Central memory CD4-positive, alpha-beta T cell (primary cell): ENCODE measurements around the gene SHC2.
"Not testable (repeated sequence)": the region's sequence is repeated elsewhere in the genome, so short reads cannot be mapped to it uniquely, and the experiment has no call there.

Source experiments
- DNase-seq: peaks from one replicate; pipeline ENCODE4 v3.0.0; 2022

SHC2 gene

GRCh38 chr19:387777-388176, 73.1 kb downstream of the SHC2 start:
- DNase-seq, result no peak

- DNase-seq, result not testable (repeated sequence)
Measured at GRCh38 chr19:386632-387301, 74.1 kb downstream of the SHC2 start.

- not testable (repeated sequence) for DNase-seq
Measured at GRCh38 chr19:386189-386588, 74.6 kb downstream of the SHC2 start.

- DNase-seq, result no peak
Measured at GRCh38 chr19:384799-385169, 76.0 kb downstream of the SHC2 start.

GRCh38 chr19:383922-384798, 76.7 kb downstream of the SHC2 start:
- no peak for DNase-seq

- no peak for DNase-seq
Measured at GRCh38 chr19:383040-383439, 77.8 kb downstream of the SHC2 start.

- DNase-seq, result peak; percentile 62
Measured at GRCh38 chr19:382578-382977, 78.3 kb downstream of the SHC2 start.

GRCh38 chr19:381901-382300, 78.9 kb downstream of the SHC2 start:
- not testable (repeated sequence) for DNase-seq

- DNase-seq, result not testable (repeated sequence)
Measured at GRCh38 chr19:380618-381219, 80.1 kb downstream of the SHC2 start.

- DNase-seq, result no peak
Measured at GRCh38 chr19:379796-380195, 81.0 kb downstream of the SHC2 start.

GRCh38 chr19:378706-379105, 82.1 kb downstream of the SHC2 start:
- no peak for DNase-seq

- DNase-seq, result no peak
Measured at GRCh38 chr19:377801-378581, 82.8 kb downstream of the SHC2 start.

- DNase-seq, result no peak
Measured at GRCh38 chr19:376111-376470, 84.7 kb downstream of the SHC2 start.

GRCh38 chr19:375395-376110, 85.3 kb downstream of the SHC2 start:
- no peak for DNase-seq

- no peak for DNase-seq
Measured at GRCh38 chr19:374886-375235, 86.0 kb downstream of the SHC2 start.

GRCh38 chr19:374183-374885, 86.5 kb downstream of the SHC2 start:
- no peak for DNase-seq

- DNase-seq, result no peak
Measured at GRCh38 chr19:373391-374182, 87.2 kb downstream of the SHC2 start.

GRCh38 chr19:372306-372890, 88.4 kb downstream of the SHC2 start:
- DNase-seq, result no peak

- DNase-seq, result no peak
Measured at GRCh38 chr19:371501-372168, 89.2 kb downstream of the SHC2 start.
